GM15510 (cell line): ENCODE measurements around the gene PRSS1.

ENCODE experiments used
- POLR2A ChIP-seq: IDR thresholded peaks from 3 replicates; pipeline ENCODE4 v1.6.1; 2011; ENCODE audit warnings: borderline replicate concordance; ENCODE audit not compliant: insufficient read length; ENCODE audit errors: extremely low read depth

The PRSS1 gene

DNA sequence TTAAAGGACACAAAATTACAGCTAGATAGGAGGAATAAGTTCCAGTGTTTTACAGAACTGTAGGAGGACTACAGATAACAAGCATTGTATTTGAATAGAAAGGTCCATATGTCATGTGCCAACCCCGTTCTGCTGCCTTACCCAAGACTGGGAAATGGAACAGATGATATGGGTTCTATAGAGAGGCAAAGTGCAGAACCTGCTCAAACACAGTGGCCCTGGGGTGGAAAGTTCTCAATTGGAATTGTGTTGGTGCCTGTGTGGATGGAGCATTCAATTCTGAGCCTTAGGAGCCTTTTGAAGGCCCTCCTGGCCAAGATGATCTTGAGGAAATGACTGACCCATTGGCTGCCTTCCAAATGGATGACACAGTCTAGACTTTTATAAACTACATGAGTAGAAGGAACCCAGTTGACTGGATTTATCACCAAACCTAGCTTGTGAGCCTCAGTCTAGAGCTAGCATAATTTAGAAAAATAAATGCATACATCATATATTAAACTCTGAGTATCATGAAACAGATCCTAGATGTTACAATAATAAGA is 4.1 kb upstream of the PRSS1 start:
- no peak for TF ChIP-seq POLR2A

- TF ChIP-seq POLR2A, result no peak
Measured at GRCh38 chr7:142745745-142746144, 3.5 kb upstream of the PRSS1 start.

DNA sequence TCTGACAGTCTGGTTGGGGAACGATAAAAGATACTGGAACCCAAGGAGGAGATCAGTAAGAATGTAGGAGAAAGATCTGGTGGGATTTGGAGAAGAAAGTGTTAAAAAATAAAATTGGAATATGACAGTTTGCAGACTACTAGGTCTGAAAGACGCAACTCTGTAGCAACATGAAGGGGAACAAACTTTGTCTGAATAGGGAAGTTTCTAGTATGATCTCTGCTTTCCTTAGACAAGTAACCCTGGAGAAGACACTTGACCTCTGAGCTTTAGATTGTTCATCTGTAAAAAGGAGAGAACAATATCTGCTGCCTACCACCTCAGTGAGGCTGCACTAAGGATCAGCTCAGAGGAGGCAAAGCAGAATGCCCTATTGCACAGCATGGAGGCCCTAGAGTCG is 3.0 kb upstream of the PRSS1 start:
- TF ChIP-seq POLR2A, result no peak

DNA sequence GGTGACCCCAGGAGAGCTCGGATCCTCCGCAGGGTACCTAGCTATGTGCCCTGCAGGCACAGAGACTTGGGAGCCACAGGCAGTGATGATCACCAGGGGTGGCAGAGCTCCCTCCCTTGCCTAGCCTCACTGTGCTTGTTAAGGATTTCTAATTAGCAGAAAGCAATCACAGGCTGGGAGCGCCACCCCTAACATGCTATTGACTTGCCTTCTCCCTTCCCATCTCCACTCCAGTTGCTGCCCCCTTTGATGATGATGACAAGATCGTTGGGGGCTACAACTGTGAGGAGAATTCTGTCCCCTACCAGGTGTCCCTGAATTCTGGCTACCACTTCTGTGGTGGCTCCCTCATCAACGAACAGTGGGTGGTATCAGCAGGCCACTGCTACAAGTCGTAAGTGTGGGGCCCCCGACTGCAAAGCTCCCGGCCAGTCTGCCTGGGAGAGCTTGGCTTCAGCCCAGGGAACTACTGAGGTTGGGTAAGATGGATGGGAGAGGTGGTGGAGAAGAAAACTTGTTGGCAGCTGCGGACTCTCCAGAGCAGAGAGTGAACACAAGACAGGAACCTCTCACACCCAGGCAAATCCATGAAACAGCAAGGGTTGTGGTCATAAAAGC is 1.2 kb downstream of the PRSS1 start:
- TF ChIP-seq POLR2A, result no peak

- no peak for TF ChIP-seq POLR2A
Measured at GRCh38 chr7:142752376-142753225, 3.3 kb downstream of the PRSS1 start.

DNA sequence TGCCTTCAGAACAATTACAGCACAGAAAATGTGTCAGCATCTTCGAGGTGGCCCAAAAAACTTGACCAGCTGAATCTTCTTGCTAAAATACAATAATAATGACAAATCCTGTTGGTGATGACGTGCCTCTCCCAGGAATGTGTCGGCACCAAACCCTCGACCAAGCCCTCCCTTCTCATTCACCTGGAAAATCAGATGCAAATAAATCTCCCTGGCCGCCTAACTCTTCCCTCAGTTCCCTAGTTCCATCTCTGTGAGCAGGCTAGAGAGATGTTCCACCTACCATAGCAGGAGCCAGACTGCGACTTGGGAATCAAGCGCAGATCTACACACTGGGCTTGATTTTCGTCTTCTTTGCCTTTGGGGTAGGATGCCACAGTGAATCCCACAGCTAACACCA is 4.1 kb downstream of the PRSS1 start:
- TF ChIP-seq POLR2A, result no peak

GRCh38 chr7:142754681-142755575 is 5.7 kb downstream of the PRSS1 start:
- TF ChIP-seq POLR2A, result no peak

- TF ChIP-seq POLR2A, result no peak
Measured at GRCh38 chr7:142759433-142759832, 10.2 kb downstream of the PRSS1 start.

DNA sequence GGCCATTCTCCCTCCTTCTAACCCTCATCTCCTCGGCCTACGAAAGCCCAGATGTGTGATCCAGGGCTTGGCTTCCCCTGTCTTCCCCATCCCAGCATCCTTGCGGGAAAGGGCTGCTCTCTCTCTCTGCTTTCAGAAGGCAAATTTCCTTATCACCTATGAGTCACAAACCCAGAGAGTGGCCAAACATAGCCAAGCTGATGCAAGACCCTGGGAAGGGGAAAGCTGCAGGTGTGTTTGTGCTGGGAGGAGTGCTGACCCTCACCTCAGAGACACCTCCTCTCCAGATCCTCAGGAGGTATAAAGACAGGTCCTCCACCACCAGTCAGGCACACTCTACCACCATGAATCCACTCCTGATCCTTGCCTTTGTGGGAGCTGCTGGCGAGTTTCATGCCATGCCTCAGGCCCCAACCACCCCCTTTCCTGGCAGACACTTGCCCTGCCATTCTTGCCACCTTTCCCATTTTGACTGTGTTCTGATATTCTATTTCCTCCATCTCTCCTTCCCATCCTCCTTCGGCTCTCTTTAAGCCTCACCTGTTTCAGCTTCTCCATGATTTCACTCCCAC is 10.9 kb downstream of the PRSS1 start:
- no peak for TF ChIP-seq POLR2A

DNA sequence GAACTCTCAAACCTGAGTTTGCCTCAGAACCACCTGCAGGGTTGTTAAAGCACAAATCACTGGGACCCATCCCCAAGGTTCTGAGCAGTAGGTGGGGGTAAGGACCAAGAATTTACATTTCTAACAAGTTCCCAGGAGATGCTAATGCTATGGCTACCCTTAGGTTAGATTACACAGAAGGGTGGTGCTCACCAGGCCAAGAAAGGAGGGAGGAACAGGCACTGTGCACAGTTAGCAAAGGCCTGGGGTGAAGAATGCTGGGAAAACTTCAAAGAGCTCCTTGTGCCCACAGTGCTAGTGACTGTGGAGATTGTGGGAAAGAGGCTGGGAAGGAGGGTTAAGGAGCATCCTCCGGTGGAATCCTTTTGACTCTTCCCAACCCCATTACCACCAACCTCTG is 12.8 kb downstream of the PRSS1 start:
- TF ChIP-seq POLR2A, result no peak

- TF ChIP-seq POLR2A, result no peak
Measured at GRCh38 chr7:142767451-142767850, 18.2 kb downstream of the PRSS1 start.

DNA sequence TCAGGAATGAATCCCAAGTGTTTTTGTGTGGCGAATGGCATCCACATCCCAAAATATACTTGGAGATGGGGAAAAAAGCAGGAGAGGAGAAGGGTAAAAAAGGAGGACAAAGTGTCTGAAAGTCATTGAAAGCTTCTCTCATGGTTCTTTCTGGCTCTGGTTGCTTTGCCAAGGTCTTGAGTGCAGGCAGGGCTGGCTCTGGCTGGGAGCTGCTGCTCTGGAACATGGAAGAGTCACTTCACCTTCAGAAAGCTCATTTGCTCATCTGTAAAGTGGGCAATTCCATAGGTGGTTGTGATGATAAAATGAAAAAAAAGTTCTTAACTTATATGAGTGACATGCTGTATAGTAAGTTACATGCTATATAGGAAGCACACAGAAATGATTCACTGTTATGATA is 18.6 kb downstream of the PRSS1 start:
- no peak for TF ChIP-seq POLR2A

GRCh38 chr7:142770661-142771352 is 21.5 kb downstream of the PRSS1 start, which contains the start of gene PRSS2:
Gene PRSS2 (plus strand): TSS chr7:142770970. CDS start chr7:142770983, 13 bp downstream.
- no peak for TF ChIP-seq POLR2A

GRCh38 chr7:142771353-142771723 is 22.1 kb downstream of the PRSS1 start:
- no peak for TF ChIP-seq POLR2A
